HG02678 (cell line): ENCODE measurements around the gene OR1E1.
"Not testable (repeated sequence)": the region's sequence is repeated elsewhere in the genome, so short reads cannot be mapped to it uniquely, and the experiment has no call there.

Experiments used
- ATAC-seq: cut with Tn5 transposase; IDR thresholded peaks from one replicate; pipeline ENCODE4 v1.9.1; 2021; ENCODE audit warnings: mild to moderate bottlenecking, moderate library complexity; ENCODE audit not compliant: unreplicated experiment

Gene OR1E1

GRCh38 chr17:3398310-3398709, at the start of gene OR1E1:
Gene OR1E1 (minus strand): TSS chr17:3398410. CDS start chr17:3398410, 0 bp downstream.
- ATAC-seq = no peak

GRCh38 chr17:3447625-3448024, 49.4 kb upstream of the OR1E1 start:
- no peak for ATAC-seq

- no peak for ATAC-seq
Observed at GRCh38 chr17:3440451-3440850, 42.2 kb upstream of the OR1E1 start.

- ATAC-seq = no peak
Observed at GRCh38 chr17:3438368-3438767, 40.2 kb upstream of the OR1E1 start.

- ATAC-seq = no peak
Observed at GRCh38 chr17:3433741-3434140, 35.5 kb upstream of the OR1E1 start, which contains the start of gene OR1E2. Gene OR1E2 (minus strand): TSS chr17:3433841. CDS start chr17:3433841, 0 bp downstream.

GRCh38 chr17:3433215-3433614, 35.0 kb upstream of the OR1E1 start:
- not testable (repeated sequence) for ATAC-seq

GRCh38 chr17:3418222-3418621, 20.0 kb upstream of the OR1E1 start:
- no peak for ATAC-seq

GRCh38 chr17:3415610-3416009, 17.4 kb upstream of the OR1E1 start:
- ATAC-seq = no peak

- ATAC-seq = not testable (repeated sequence)
Observed at GRCh38 chr17:3412216-3412615, 14.0 kb upstream of the OR1E1 start.

- ATAC-seq = no peak
Observed at GRCh38 chr17:3411070-3411469, 12.9 kb upstream of the OR1E1 start, which contains the start of gene OR3A3. Gene OR3A3 (plus strand): TSS chr17:3411370.

- not testable (repeated sequence) for ATAC-seq
Observed at GRCh38 chr17:3403856-3404255, 5.6 kb upstream of the OR1E1 start.

- ATAC-seq = no peak
Observed at GRCh38 chr17:3401786-3402185, 3.6 kb upstream of the OR1E1 start.

- ATAC-seq = no peak
Observed at GRCh38 chr17:3400055-3400454, 1.8 kb upstream of the OR1E1 start.

- not testable (repeated sequence) for ATAC-seq
Observed at GRCh38 chr17:3397801-3398200, 409 bp downstream of the OR1E1 start.

GRCh38 chr17:3389791-3390190, 8.4 kb downstream of the OR1E1 start:
- ATAC-seq = no peak

GRCh38 chr17:3385869-3386816, 12.1 kb downstream of the OR1E1 start, which contains the start of gene OR3A2:
Gene OR3A2 (minus strand): TSS chr17:3386308.
- no peak for ATAC-seq

GRCh38 chr17:3381957-3382356, 16.3 kb downstream of the OR1E1 start:
- ATAC-seq = no peak

GRCh38 chr17:3378321-3378720, 19.9 kb downstream of the OR1E1 start:
- ATAC-seq = no peak

- ATAC-seq = not testable (repeated sequence)
Observed at GRCh38 chr17:3371167-3371566, 27.0 kb downstream of the OR1E1 start.
